Parathyroid adenoma (tissue), 2 donors: ENCODE results near the gene RIC8A.
A peak's percentile ranks its signal among the peaks of the same experiment; 100 is the strongest.

Experiments used
- H2AFZ ChIP-seq: fragments of 300-600 bp; sonication (generic); one replicate; pipeline ENCODE4 v1.7.0; 2017; ENCODE audit warnings: antibody characterized with exemption, mild to moderate bottlenecking
- H3K27ac ChIP-seq: fragments of 300-600 bp; sonication (generic); one replicate; pipeline ENCODE4 v1.7.0; 2017
- H3K27me3 ChIP-seq: fragments of 300-600 bp; sonication (generic); one replicate; pipeline ENCODE4 v1.7.0; 2017; ENCODE audit warnings: low read length; ENCODE audit not compliant: control insufficient read depth, insufficient read depth
- H3K36me3 ChIP-seq: fragments of 300-600 bp; sonication (generic); one replicate; pipeline ENCODE4 v1.7.0; 2017; ENCODE audit warnings: low read length; ENCODE audit not compliant: control insufficient read depth, insufficient read depth
- H3K4me1 ChIP-seq: fragments of 300-600 bp; sonication (generic); one replicate; pipeline ENCODE4 v1.7.0; 2017; ENCODE audit warnings: control low read depth
- H3K4me2 ChIP-seq: fragments of 300-600 bp; sonication (generic); one replicate; pipeline ENCODE4 v1.7.0; 2017; ENCODE audit warnings: low read length
- H3K4me3 ChIP-seq: fragments of 300-600 bp; sonication (generic); one replicate; pipeline ENCODE4 v1.7.0; 2017; ENCODE audit warnings: low read depth, low read length
- H3K79me2 ChIP-seq: fragments of 300-600 bp; sonication (generic); one replicate; pipeline ENCODE4 v1.7.0; 2017; ENCODE audit warnings: control low read depth
- H3K9ac ChIP-seq: fragments of 300-600 bp; sonication (generic); one replicate; pipeline ENCODE4 v1.7.0; 2017; ENCODE audit warnings: mild to moderate bottlenecking
- H3K9me3 ChIP-seq: fragments of 300-600 bp; sonication (generic); one replicate; pipeline ENCODE4 v1.7.0; 2017; ENCODE audit warnings: low read length; ENCODE audit not compliant: control insufficient read depth
- CTCF ChIP-seq: fragments of 300-600 bp; sonication (generic); IDR thresholded peaks from one replicate; pipeline ENCODE4 v1.7.0; 2017; ENCODE audit warnings: antibody characterized with exemption, mild to moderate bottlenecking
- donor health status: primary hyperparathyroidism.

RIC8A gene

GRCh38 chr11:232783-233565 is 25.5 kb downstream of the RIC8A start:
- H3K4me3 ChIP-seq = no peak overlapping the region
- H3K36me3 ChIP-seq = no peaks in the 10 kb centered on the region
- H3K4me1 ChIP-seq = peaks cover 6% of the 10 kb centered on the region
- H3K27ac ChIP-seq = no peak overlapping the region
- H3K9me3 ChIP-seq = no peaks in the 10 kb centered on the region
- no peak overlapping the region for H3K9ac ChIP-seq
- no peaks in the 10 kb centered on the region for H3K27me3 ChIP-seq
- TF ChIP-seq CTCF = no peak
- H2AFZ ChIP-seq = no peak overlapping the region
- H3K4me2 ChIP-seq = no peak overlapping the region
- H3K79me2 ChIP-seq = peaks cover 7% of the 10 kb centered on the region

- no peak overlapping the region for H2AFZ ChIP-seq
- no peaks in the 10 kb centered on the region for H3K27me3 ChIP-seq
- peak overlapping the region; percentile 68 for H3K4me3 ChIP-seq
- H3K79me2 ChIP-seq = peaks cover 9% of the 10 kb centered on the region
- H3K36me3 ChIP-seq = no peaks in the 10 kb centered on the region
- H3K4me2 ChIP-seq = peak overlapping the region; percentile 70
- no peak overlapping the region for H3K27ac ChIP-seq
- peaks cover 6% of the 10 kb centered on the region for H3K4me1 ChIP-seq
- H3K9me3 ChIP-seq = no peaks in the 10 kb centered on the region
- no peak overlapping the region for H3K9ac ChIP-seq
- TF ChIP-seq CTCF = no peak
Observed at GRCh38 chr11:235180-235579, 27.7 kb downstream of the RIC8A start.

GRCh38 chr11:235609-235996 is 28.1 kb downstream of the RIC8A start:
- Histone ChIP-seq H3K4me1 (peaks cover 6% of the 10 kb centered on the region), H3K9ac (no peak overlapping the region), H3K4me2 (peak overlapping the region; percentile 70), H3K27ac (peak overlapping the region; percentile 72), H3K36me3 (no peaks in the 10 kb centered on the region), H3K4me3 (peak overlapping the region; percentile 68), H3K79me2 (peaks cover 9% of the 10 kb centered on the region), H3K27me3 (no peaks in the 10 kb centered on the region), H2AFZ (peak overlapping the region; percentile 78), H3K9me3 (no peaks in the 10 kb centered on the region)
- no peak for TF ChIP-seq CTCF

- H3K36me3 ChIP-seq = no peaks in the 10 kb centered on the region
- H3K27ac ChIP-seq = peak within 1 kb of the TSS; percentile 97
- peak within 1 kb of the TSS; percentile 74 for H3K4me3 ChIP-seq
- peak; percentile 9 for TF ChIP-seq CTCF
- peaks cover 12% of the 10 kb centered on the region for H3K79me2 ChIP-seq
- peak within 1 kb of the TSS; percentile 92 for H2AFZ ChIP-seq
- H3K4me2 ChIP-seq = peak within 1 kb of the TSS; percentile 79
- no peaks in the 10 kb centered on the region for H3K9me3 ChIP-seq
- H3K4me1 ChIP-seq = peaks cover 6% of the 10 kb centered on the region
- H3K27me3 ChIP-seq = no peaks in the 10 kb centered on the region
- peak within 1 kb of the TSS; percentile 69 for H3K9ac ChIP-seq
Observed at GRCh38 chr11:235997-236773, 28.7 kb downstream of the RIC8A start, which contains the start of gene SIRT3. Gene SIRT3 (minus strand): TSS chr11:236342. CDS start chr11:236328, 14 bp downstream.
